MCF 10A (cell line): ENCODE results near the gene PSMC5. TPM values are rescaled to one million over a fixed set of nuclear protein-coding genes. Genes with fewer than 3 reads are reported as not detected.

ENCODE experiments used
- BruUV-seq: library from RNA; stranded (reverse); fragments of 400-500 nt; replicated peaks from 2 replicates; lab custom pipeline; 2021; lab: Mats Ljungman, UMichigan
- CTCF ChIA-PET: fragments of 300-600 bp; sonication (Branson Sonifier 250); formaldehyde crosslinking; extraction: SDS; loops from one replicate; lab custom pipeline; 2021; ENCODE audit warnings: antibody characterized with exemption, inconsistent platforms; lab: Yijun Ruan, JAX
- POLR2A ChIA-PET: fragments of 300-600, 350-650 bp; sonication (Branson Sonifier 250); formaldehyde crosslinking; extraction: SDS; loops from one replicate; lab custom pipeline; 2020; ENCODE audit warnings: antibody characterized with exemption, inconsistent platforms; lab: Yijun Ruan, JAX
- DNase-seq: peaks from one replicate; pipeline ENCODE4 v3.0.0-alpha.2; 2018; ENCODE audit not compliant: unreplicated experiment
- H3K27ac Mint-ChIP-seq: one replicate; pipeline ENCODE4 v1.8.0; 2022; ENCODE audit warnings: mild to moderate bottlenecking, low read depth, mixed read lengths; ENCODE audit not compliant: unreplicated experiment
- H3K27me3 Mint-ChIP-seq: one replicate; pipeline ENCODE4 v1.8.0; 2022; ENCODE audit warnings: mixed read lengths; ENCODE audit not compliant: insufficient read depth, unreplicated experiment
- H3K36me3 Mint-ChIP-seq: one replicate; pipeline ENCODE4 v1.8.0; 2022; ENCODE audit warnings: mild to moderate bottlenecking, moderate library complexity, mixed read lengths; ENCODE audit not compliant: insufficient read depth, unreplicated experiment
- H3K4me1 Mint-ChIP-seq: one replicate; pipeline ENCODE4 v1.8.0; 2022; ENCODE audit warnings: mixed read lengths; ENCODE audit not compliant: insufficient read depth, unreplicated experiment
- H3K4me3 Mint-ChIP-seq: one replicate; pipeline ENCODE4 v1.8.0; 2022; ENCODE audit warnings: mild to moderate bottlenecking, moderate library complexity, mixed read lengths; ENCODE audit not compliant: unreplicated experiment
- H3K9me3 Mint-ChIP-seq: one replicate; pipeline ENCODE4 v1.8.0; 2022; ENCODE audit warnings: mixed read lengths; ENCODE audit not compliant: unreplicated experiment
- intact Hi-C: fragments of 100-400 bp; cut with micrococcal nuclease; formaldehyde crosslinking; loops from 2 replicates; pipeline ENCODE4 v1.14.1; 2022
- total RNA-seq: library from RNA; stranded (reverse); gene quantifications from 2 replicates; pipeline ENCODE4 v1.2.3, GENCODE V29; 2022
- TF ChIP-seq, protein P1 (sequence below): fragments of 200-600 bp; IDR thresholded peaks from one replicate; pipeline ENCODE4 v1.8.0; 2022; ENCODE audit warnings: antibody characterized with exemption, mild to moderate bottlenecking; ENCODE audit not compliant: unreplicated experiment

PSMC5 gene
- total RNA-seq, 1 experiment from 2014 or later: 148 TPM

DNA sequence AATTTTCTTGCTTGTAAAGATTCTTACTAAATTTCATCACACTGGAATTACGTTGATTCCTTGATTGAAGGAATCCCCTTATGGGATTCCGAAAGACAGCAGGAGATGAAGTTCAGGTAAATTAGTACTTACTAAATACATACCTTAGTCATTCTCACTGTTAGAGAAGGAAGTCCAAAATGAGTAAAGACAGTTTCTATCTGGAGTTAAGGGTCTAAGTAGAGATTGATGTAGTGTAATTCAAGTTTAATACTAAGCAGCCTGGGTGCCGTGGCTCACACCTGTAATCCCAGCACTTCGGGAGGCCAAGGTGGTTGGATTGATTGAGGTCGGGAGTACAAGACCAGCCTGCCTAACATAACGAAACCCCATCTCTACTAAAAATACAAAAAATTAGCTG, 43.7 kb upstream of the PSMC5 start:
- Mint-ChIP-seq H3K4me1 (peaks cover 37% of the 10 kb centered on the region), H3K9me3 (no peaks in the 10 kb centered on the region), H3K4me3 (no peak overlapping the region), H3K27ac (peak overlapping the region; percentile 81), H3K36me3 (peaks cover 55% of the 10 kb centered on the region), H3K27me3 (no peaks in the 10 kb centered on the region)
- intact Hi-C loops: no loop called here
- no peak for DNase-seq
- no TSS peak for BruUV-seq
- CTCF ChIA-PET: interaction anchor here (1.4 to 1.5 kb wide), 2 partner anchors 8 to 358 kb away, joined by 4 read pairs; no protein-coding TSS in a partner anchor
- TF ChIP-seq, protein P1, sequence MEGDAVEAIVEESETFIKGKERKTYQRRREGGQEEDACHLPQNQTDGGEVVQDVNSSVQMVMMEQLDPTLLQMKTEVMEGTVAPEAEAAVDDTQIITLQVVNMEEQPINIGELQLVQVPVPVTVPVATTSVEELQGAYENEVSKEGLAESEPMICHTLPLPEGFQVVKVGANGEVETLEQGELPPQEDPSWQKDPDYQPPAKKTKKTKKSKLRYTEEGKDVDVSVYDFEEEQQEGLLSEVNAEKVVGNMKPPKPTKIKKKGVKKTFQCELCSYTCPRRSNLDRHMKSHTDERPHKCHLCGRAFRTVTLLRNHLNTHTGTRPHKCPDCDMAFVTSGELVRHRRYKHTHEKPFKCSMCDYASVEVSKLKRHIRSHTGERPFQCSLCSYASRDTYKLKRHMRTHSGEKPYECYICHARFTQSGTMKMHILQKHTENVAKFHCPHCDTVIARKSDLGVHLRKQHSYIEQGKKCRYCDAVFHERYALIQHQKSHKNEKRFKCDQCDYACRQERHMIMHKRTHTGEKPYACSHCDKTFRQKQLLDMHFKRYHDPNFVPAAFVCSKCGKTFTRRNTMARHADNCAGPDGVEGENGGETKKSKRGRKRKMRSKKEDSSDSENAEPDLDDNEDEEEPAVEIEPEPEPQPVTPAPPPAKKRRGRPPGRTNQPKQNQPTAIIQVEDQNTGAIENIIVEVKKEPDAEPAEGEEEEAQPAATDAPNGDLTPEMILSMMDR: no peak
- POLR2A ChIA-PET: interaction anchor here (0.6 to 12.7 kb wide), 6 partner anchors 7 to 43 kb away, joined by 3 to 211 read pairs (median 4); partner anchors contain the start of genes CCDC47 and DDX42

DNA sequence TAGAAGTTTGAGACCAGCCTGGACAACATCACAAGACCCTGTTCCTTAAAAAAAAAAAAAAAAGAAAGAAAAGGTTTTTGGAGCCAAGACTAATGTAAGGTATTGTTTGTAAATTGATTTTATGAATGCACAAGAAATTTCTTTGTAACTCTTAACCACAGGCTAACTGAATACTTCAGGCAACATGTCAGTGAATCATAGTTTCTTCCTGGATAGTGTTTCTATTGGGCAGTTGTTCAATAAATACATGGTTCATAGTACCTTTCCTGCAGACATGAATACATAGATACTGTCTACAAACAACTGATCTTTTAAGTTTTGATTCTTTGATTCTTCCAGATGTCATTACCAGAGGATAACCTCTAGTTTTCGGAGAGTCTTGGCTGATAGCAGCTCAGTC, 41.7 kb upstream of the PSMC5 start:
- Mint-ChIP-seq H3K27me3 (no peaks in the 10 kb centered on the region), H3K4me3 (no peak overlapping the region), H3K36me3 (peaks cover 59% of the 10 kb centered on the region), H3K9me3 (no peaks in the 10 kb centered on the region), H3K27ac (peak overlapping the region; percentile 42), H3K4me1 (peaks cover 31% of the 10 kb centered on the region)
- TF ChIP-seq, protein P1: no peak
- ChIA-PET POLR2A (interaction anchor here (0.6 to 12.7 kb wide), 6 partner anchors 9 to 45 kb away, joined by 3 to 211 read pairs (median 4); partner anchors contain the start of genes CCDC47, DDX42 and STRADA), CTCF (interaction anchor here (0.7 kb wide), 1 partner anchor 315 kb away, joined by 3 read pairs; no protein-coding TSS in a partner anchor)
- intact Hi-C loops: no loop called here
- DNase-seq: peak; percentile 42
- no TSS peak for BruUV-seq

DNA sequence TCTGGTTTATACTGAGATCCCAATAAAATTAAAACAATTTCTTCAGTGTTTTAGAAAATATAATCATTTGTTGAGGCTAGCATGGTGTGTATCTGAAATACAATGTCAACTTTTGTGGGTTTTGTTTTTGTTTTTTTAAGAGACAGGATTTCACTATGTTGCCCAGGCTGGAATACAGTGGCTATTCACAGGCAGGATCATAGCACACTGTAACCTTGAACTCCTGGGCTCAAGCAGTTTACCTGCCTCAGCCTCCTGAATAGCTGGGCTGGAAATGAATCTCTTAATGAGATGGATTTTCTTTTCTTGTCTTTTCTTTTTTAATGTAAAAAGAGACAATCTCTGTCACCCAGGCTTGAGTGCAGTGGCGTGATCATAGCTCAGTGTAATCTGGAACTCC, 41.1 kb upstream of the PSMC5 start:
- POLR2A ChIA-PET: interaction anchor here (0.6 to 12.7 kb wide), 6 partner anchors 10 to 44 kb away, joined by 3 to 211 read pairs (median 4); partner anchors contain the start of genes CCDC47, DDX42 and STRADA
- Mint-ChIP-seq H3K36me3 (peaks cover 63% of the 10 kb centered on the region), H3K4me3 (no peak overlapping the region), H3K27me3 (no peaks in the 10 kb centered on the region), H3K27ac (peak overlapping the region; percentile 42), H3K9me3 (no peaks in the 10 kb centered on the region), H3K4me1 (peaks cover 26% of the 10 kb centered on the region)
- BruUV-seq: no TSS peak
- intact Hi-C loops: no loop called here
- TF ChIP-seq, protein P1: no peak
- no peak for DNase-seq
- CTCF ChIA-PET: interaction anchor here (0.6 to 0.8 kb wide), 2 partner anchors 10 to 206 kb away, joined by 4 to 5 read pairs; no protein-coding TSS in a partner anchor

DNA sequence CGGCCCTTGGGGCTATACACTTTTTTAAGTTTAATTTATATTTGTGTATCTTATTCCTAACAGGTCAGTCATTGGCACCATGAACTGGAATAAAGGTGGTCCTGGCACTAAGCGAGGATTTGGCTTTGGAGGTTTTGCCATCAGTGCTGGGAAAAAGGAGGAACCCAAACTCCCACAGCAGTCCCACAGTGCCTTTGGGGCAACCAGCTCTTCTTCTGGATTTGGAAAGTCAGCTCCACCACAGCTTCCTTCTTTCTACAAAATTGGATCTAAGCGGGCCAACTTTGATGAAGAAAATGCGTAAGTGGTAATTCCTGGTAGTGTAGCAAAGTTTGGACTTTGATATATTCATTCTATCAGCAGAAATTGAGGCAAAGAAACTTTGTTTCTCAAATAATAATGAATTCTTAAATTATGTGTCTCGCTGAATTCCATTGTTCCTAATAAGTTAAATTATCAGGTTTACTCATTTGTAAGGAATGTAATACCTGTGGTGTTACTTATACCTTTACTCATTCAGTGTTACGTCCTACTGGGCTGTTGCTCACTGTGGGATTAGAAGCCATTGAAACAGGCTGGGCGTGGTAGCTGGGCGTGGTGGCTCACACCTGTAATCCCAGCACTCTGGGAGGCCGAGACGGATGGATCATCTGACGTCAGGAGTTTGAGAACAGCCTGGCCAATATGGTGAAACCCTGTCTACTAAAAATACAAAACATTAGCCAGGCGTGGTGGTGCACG, 40.1 kb upstream of the PSMC5 start:
- POLR2A ChIA-PET: interaction anchor here (0.6 to 12.7 kb wide), 6 partner anchors 11 to 273 kb away, joined by 3 to 211 read pairs (median 4); partner anchors contain the start of genes CCDC47, DDX42 and STRADA
- TF ChIP-seq, protein P1: no peak
- intact Hi-C loops: no loop called here
- CTCF ChIA-PET: interaction anchor here (0.6 to 0.8 kb wide), 2 partner anchors 9 to 207 kb away, joined by 4 to 5 read pairs; no protein-coding TSS in a partner anchor
- H3K36me3 Mint-ChIP-seq: peaks cover 73% of the 10 kb centered on the region
- H3K27ac Mint-ChIP-seq: no peak overlapping the region
- no peak overlapping the region for H3K4me3 Mint-ChIP-seq
- BruUV-seq: no TSS peak
- no peaks in the 10 kb centered on the region for H3K9me3 Mint-ChIP-seq
- peak; percentile 65 for DNase-seq
- H3K4me1 Mint-ChIP-seq: peaks cover 22% of the 10 kb centered on the region
- no peaks in the 10 kb centered on the region for H3K27me3 Mint-ChIP-seq
